Measurements from ENCODE around the gene MAN1B1. TPM values are rescaled to one million over a fixed set of nuclear protein-coding genes. Genes with fewer than 3 reads are reported as not detected.
A peak's percentile ranks its signal among the peaks of the same experiment; 100 is the strongest.

Gene MAN1B1
- total and polyA plus RNA-seq, 4 donors, result 19.9 to 31.8 (median 26.5) TPM

DNA sequence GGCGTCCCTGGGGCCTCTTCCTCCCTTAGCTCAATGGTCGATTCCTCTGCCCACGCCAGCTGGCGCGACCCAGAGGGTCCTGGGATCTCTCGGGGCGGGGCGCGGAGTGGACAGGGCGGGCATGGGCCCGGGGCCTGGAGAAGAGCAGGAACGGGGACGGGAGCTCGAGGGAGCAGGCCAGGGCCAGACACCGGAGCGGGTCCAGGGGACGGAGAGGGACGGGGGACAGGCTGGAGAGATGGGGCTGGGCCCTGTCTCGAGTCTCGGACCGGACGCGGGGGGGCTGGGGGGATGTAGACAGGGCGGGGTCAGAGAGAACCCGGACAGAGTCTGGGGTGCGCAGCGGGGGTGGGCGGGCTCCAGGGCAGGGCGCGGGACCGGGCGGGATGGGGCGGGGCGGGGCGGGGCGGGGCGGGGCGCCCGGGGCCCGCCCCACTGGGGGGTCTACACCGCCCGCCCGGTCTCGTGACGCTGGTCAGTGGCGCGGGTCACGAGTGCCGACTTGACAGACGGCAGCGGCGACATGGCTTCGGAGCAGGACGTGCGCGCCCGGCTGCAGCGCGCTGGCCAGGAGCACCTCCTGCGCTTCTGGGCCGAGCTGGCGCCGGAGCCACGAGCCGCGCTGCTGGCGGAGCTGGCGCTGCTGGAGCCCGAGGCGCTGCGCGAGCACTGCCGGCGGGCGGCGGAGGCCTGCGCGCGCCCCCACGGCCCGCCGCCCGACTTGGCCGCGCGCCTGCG lies 9.6 kb upstream of the MAN1B1 start, which contains the start of gene UAP1L1 (continued):
- TF ChIP-seq TAF1 (conservative IDR thresholded peaks at IDR 0.05) (no peak), NR2F2 (IDR thresholded peaks at IDR 0.05) (no peak), GABPA (IDR thresholded peaks at IDR 0.05 in 1 of 2, conservative IDR thresholded peaks at IDR 0.05 in 1 of 2) (no peak)
- TF ChIP-seq, protein P1, sequence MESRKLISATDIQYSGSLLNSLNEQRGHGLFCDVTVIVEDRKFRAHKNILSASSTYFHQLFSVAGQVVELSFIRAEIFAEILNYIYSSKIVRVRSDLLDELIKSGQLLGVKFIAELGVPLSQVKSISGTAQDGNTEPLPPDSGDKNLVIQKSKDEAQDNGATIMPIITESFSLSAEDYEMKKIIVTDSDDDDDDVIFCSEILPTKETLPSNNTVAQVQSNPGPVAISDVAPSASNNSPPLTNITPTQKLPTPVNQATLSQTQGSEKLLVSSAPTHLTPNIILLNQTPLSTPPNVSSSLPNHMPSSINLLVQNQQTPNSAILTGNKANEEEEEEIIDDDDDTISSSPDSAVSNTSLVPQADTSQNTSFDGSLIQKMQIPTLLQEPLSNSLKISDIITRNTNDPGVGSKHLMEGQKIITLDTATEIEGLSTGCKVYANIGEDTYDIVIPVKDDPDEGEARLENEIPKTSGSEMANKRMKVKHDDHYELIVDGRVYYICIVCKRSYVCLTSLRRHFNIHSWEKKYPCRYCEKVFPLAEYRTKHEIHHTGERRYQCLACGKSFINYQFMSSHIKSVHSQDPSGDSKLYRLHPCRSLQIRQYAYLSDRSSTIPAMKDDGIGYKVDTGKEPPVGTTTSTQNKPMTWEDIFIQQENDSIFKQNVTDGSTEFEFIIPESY (IDR thresholded peaks at IDR 0.05), result no peak
- TF ChIP-seq, protein P2, sequence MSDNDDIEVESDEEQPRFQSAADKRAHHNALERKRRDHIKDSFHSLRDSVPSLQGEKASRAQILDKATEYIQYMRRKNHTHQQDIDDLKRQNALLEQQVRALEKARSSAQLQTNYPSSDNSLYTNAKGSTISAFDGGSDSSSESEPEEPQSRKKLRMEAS (IDR thresholded peaks at IDR 0.05), result no peak

DNA sequence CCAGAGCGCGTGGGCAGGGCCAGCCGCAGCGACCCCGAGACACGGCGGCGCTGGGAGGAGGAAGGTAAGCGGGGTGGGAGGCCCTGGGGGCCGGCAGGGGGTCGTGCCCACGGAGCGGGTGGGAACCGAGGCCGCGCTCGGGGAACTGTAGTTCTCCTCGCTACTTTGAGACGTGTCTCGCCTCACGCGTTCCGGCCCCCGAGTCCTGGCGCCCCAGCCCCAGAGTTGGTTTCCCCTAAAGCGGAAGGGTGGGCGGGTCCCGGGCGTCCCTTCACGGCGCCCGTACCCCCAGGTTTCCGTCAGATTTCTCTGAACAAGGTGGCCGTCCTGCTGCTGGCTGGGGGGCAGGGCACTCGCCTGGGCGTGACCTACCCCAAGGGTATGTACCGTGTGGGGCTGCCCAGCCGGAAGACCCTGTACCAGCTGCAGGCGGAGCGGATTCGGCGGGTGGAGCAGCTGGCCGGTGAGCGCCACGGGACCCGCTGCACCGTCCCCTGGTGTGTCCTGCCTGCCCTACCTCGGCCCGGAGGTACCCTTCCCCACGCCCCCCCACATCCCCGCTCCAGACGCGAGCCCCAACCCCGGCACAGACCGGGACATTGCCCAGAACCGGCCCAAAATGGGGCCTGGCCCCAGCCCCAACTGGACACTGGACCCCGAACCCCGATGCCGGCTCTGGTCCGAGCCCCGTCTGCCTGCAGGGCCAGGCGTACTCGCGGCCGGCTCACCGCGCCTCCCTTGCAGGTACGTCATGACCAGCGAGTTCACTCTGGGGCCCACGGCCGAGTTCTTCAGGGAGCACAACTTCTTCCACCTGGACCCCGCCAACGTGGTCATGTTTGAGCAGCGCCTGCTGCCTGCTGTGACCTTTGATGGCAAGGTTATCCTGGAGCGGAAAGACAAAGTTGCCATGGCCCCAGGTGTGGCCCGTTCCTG lies 8.8 kb upstream of the MAN1B1 start:
- H3K9me3 ChIP-seq (ENCODE audit: control insufficient read depth in 4 of 4, low read length in 3 of 4), result no peaks in the 10 kb centered on the region
- H3K4me1 ChIP-seq (ENCODE audit: control insufficient read depth in 4 of 4, insufficient read depth in 4 of 4, low read length in 3 of 4), result peaks cover 0 to 15% (median 12%) of the 10 kb centered on the region in 4 donors
- TF ChIP-seq FOXA1 (IDR thresholded peaks at IDR 0.05) (no peak), JUND (IDR thresholded peaks at IDR 0.05) (no peak)
- TF ChIP-seq, protein P3, sequence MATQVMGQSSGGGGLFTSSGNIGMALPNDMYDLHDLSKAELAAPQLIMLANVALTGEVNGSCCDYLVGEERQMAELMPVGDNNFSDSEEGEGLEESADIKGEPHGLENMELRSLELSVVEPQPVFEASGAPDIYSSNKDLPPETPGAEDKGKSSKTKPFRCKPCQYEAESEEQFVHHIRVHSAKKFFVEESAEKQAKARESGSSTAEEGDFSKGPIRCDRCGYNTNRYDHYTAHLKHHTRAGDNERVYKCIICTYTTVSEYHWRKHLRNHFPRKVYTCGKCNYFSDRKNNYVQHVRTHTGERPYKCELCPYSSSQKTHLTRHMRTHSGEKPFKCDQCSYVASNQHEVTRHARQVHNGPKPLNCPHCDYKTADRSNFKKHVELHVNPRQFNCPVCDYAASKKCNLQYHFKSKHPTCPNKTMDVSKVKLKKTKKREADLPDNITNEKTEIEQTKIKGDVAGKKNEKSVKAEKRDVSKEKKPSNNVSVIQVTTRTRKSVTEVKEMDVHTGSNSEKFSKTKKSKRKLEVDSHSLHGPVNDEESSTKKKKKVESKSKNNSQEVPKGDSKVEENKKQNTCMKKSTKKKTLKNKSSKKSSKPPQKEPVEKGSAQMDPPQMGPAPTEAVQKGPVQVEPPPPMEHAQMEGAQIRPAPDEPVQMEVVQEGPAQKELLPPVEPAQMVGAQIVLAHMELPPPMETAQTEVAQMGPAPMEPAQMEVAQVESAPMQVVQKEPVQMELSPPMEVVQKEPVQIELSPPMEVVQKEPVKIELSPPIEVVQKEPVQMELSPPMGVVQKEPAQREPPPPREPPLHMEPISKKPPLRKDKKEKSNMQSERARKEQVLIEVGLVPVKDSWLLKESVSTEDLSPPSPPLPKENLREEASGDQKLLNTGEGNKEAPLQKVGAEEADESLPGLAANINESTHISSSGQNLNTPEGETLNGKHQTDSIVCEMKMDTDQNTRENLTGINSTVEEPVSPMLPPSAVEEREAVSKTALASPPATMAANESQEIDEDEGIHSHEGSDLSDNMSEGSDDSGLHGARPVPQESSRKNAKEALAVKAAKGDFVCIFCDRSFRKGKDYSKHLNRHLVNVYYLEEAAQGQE (IDR thresholded peaks at IDR 0.05), result no peak
- TF ChIP-seq, protein P1 (IDR thresholded peaks at IDR 0.05), result no peak

More for the DNA sequence above, 8.8 kb upstream of the MAN1B1 start:
- no peak overlapping the region for H3K9ac ChIP-seq (ENCODE audit: low read depth in 1 of 2, low read length in 2 of 2)
- H3K4me3 ChIP-seq (ENCODE audit: low read depth in 1 of 3, low read length in 3 of 3), result peak overlapping the region in 1 of 3 donors; percentile 58
- no peak overlapping the region for H3K27ac ChIP-seq (ENCODE audit: low read depth in 1 of 2, low read length in 2 of 2)
- peaks cover 0 to 6% (median 3%) of the 10 kb centered on the region in 4 donors for H3K27me3 ChIP-seq (ENCODE audit: control insufficient read depth in 4 of 4, insufficient read depth in 4 of 4, low read length in 3 of 4)
- WGBS, result 10% methylated on average over 76 of the region's 76 CpGs
- DNase-seq (ENCODE audit: low spot score), result no peak
- peaks cover 0 to 2% (median 0%) of the 10 kb centered on the region in 4 donors for H3K36me3 ChIP-seq (ENCODE audit: control insufficient read depth in 4 of 4, insufficient read depth in 3 of 4, low read depth in 1 of 4, low read length in 3 of 4)
